HG03460 (cell line): ENCODE results near the gene ELSPBP1.
"Not testable (repeated sequence)": the region's sequence is repeated elsewhere in the genome, so short reads cannot be mapped to it uniquely, and the experiment has no call there.

Experiments
- ATAC-seq: cut with Tn5 transposase; IDR thresholded peaks from one replicate; pipeline ENCODE4 v1.9.1; 2021; ENCODE audit not compliant: unreplicated experiment

Gene ELSPBP1

GRCh38 chr19:48041877-48042580 lies 47.6 kb downstream of the ELSPBP1 start:
- ATAC-seq, result no peak

- ATAC-seq, result no peak
Observed at GRCh38 chr19:48043675-48044258, 49.3 kb downstream of the ELSPBP1 start, which contains the start of gene CABP5. Gene CABP5 (minus strand): TSS chr19:48044079. CDS start chr19:48043922, 157 bp downstream.

- ATAC-seq, result no peak
Observed at GRCh38 chr19:48044561-48044960, 50.1 kb downstream of the ELSPBP1 start.

DNA sequence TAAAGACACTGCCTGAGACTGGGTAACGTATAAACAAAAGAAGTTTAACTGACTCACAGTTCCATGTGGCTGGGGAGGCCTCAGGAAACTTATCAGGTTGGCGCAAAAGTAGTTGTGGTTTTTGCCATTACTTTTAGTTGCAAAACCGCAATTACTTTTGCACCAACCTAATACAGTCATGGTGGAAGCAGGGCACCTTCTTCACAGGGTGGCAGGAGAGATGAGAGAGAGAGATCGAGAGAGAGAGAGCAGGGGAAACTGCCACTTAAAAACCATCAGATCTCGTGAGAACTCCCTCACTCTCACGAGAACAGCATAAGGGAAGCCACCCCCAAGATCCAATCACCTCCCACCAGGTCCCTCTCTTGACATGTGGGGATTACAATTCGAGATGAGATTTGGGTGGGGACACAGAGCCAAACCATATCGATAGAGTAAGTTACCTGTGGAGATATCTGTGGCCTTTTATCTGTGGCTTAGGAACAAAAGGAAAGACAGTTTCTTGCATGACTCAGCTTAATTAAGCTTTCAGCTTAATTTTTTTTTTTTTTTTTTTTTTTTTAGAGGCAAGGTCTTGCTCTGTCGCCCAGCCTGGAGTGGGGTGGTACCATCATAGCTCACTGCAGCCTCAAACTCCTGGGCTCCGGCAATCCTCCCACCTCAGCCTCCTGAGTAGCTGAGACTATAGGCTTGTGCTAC lies 57.1 kb downstream of the ELSPBP1 start:
- no peak for ATAC-seq

DNA sequence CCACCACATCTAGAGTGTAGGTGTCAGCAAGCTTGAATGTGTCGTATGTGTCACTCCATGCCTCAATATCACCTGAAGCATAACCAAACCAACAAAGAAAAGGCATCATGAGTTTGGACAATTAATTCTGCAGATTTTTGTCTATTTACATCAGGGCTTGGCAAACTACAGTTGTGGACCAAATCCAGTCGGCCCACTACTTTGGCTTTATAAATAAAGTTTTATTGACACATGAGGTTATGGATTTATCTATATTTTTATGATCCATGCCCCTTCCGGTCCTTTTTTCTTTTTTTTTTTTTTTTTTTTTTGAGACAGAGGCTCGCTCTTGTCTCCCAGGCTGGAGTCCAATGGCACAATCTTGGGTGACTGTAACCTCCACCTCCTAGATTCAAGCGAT lies 58.6 kb downstream of the ELSPBP1 start:
- no peak for ATAC-seq

- no peak for ATAC-seq
Observed at GRCh38 chr19:48053856-48054255, 59.4 kb downstream of the ELSPBP1 start.

- no peak for ATAC-seq
Observed at GRCh38 chr19:48059331-48059730, 64.9 kb downstream of the ELSPBP1 start.

GRCh38 chr19:48060381-48060780 lies 65.9 kb downstream of the ELSPBP1 start:
- no peak for ATAC-seq

GRCh38 chr19:48061401-48062344 lies 67.2 kb downstream of the ELSPBP1 start:
- no peak for ATAC-seq

DNA sequence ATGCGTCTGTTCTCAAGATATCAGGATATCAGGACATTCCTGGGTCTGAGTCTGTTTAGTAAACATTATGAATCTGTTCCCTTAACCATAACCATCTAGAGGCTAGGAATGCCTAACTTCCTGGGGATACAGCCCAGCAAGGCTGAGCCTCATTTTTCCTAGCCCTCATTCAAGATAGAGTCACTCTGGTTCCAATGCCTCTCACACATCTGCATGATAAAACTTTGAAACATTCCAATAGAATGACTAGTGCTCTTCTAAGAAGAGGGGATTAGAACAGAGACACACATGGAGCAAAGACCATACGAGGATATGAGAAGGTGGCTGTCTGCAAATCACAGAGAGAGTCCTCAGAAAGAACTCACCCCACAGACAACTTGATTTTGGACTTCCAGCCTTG lies 70.1 kb downstream of the ELSPBP1 start:
- no peak for ATAC-seq

DNA sequence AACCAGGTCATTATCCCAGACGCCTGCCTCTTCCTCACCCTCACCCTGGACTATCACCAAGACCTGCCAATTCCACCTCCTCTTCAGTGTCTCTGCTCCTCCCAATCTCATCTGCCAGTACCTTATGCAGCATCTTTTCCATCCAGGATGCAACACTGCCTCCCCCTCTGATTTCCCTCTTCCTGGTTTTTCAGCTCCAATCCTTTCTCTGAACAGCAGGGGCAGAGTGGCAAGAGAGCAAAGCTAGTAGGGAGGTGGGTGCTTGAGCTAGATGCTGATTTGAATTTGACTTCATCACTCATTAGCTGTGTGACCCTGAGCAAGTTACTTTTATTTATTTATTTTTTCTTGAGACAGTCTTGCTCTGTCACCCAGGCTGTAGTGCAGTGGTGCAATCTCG lies 75.0 kb downstream of the ELSPBP1 start:
- ATAC-seq, result no peak

GRCh38 chr19:48070177-48070769 lies 75.8 kb downstream of the ELSPBP1 start:
- ATAC-seq, result not testable (repeated sequence)
